SK-N-SH treated with all-trans-retinoic acid at 6 μM for 48 hours (cell line): Measurements from ENCODE around the gene ANO5.

Experiments
- ATAC-seq: fragments of 200-7000 bp; cut with Tn5 transposase; 3 replicates; pipeline ENCODE4 v1.9.1; 2020; ENCODE audit warnings: mild to moderate bottlenecking, moderate library complexity
- ARNTL ChIP-seq: fragments of 450-650 bp; formaldehyde crosslinking; IDR thresholded peaks from 2 replicates; pipeline ENCODE4 v1.5.0; 2020; ENCODE audit warnings: low read depth, mild to moderate bottlenecking, moderate library complexity, borderline replicate concordance
- BACH2 ChIP-seq: fragments of 250-450 bp; sonication (Bioruptor Pico); IDR thresholded peaks from 2 replicates; pipeline ENCODE4 v1.9.0; 2021; ENCODE audit warnings: mild to moderate bottlenecking, borderline replicate concordance
- CREB5 ChIP-seq: fragments of 250-450 bp; sonication (Bioruptor Pico); IDR thresholded peaks from 2 replicates; pipeline ENCODE4 v1.5.1; 2020; ENCODE audit warnings: low read depth, mild to moderate bottlenecking, moderate library complexity
- CSDC2 ChIP-seq: fragments of 250-450 bp; sonication (Bioruptor Pico); IDR thresholded peaks from 2 replicates; pipeline ENCODE4 v1.5.0; 2020; ENCODE audit warnings: mild to moderate bottlenecking, moderate library complexity
- ESRRG ChIP-seq: fragments of 250-450 bp; sonication (Bioruptor Pico); IDR thresholded peaks from 2 replicates; pipeline ENCODE4 v1.6.1; 2021; ENCODE audit warnings: mild to moderate bottlenecking
- GLIS3 ChIP-seq: fragments of 250-450 bp; sonication (Bioruptor Pico); IDR thresholded peaks from 2 replicates; pipeline ENCODE4 v1.5.0; 2020; ENCODE audit warnings: mild to moderate bottlenecking, moderate library complexity
- ISL1 ChIP-seq: fragments of 250-450 bp; sonication (Bioruptor Pico); IDR thresholded peaks from 2 replicates; pipeline ENCODE4 v2.1.2; 2022; ENCODE audit warnings: mild to moderate bottlenecking, moderate library complexity
- OSR1 ChIP-seq: fragments of 250-450 bp; sonication (Bioruptor Pico); IDR thresholded peaks from 2 replicates; pipeline ENCODE4 v1.8.0; 2022; ENCODE audit warnings: moderate library complexity, mild to moderate bottlenecking, inconsistent platforms
- POU6F1 ChIP-seq: fragments of 250-450 bp; sonication (Bioruptor Pico); IDR thresholded peaks from 2 replicates; pipeline ENCODE4 v1.8.0; 2021; ENCODE audit warnings: low read depth, mild to moderate bottlenecking, moderate library complexity, borderline replicate concordance
- PPARA ChIP-seq: fragments of 250-450 bp; sonication (Bioruptor Pico); IDR thresholded peaks from 2 replicates; pipeline ENCODE4 v1.5.0; 2020; ENCODE audit warnings: mild to moderate bottlenecking, borderline replicate concordance
- RARB ChIP-seq: fragments of 250-450 bp; sonication (Bioruptor Pico); IDR thresholded peaks from 2 replicates; pipeline ENCODE4 v1.8.0; 2021; ENCODE audit warnings: mild to moderate bottlenecking, moderate library complexity
- SNAI2 ChIP-seq: fragments of 250-450 bp; sonication (Bioruptor Pico); IDR thresholded peaks from 2 replicates; pipeline ENCODE4 v1.5.0; 2020; ENCODE audit warnings: mild to moderate bottlenecking, moderate library complexity
- TCF4 ChIP-seq: fragments of 250-450 bp; sonication (Bioruptor Pico); IDR thresholded peaks from 2 replicates; pipeline ENCODE4 v1.8.0; 2021; ENCODE audit warnings: mild to moderate bottlenecking, moderate library complexity, borderline replicate concordance
- TSHZ2 ChIP-seq: fragments of 250-450 bp; sonication (Bioruptor Pico); IDR thresholded peaks from 2 replicates; pipeline ENCODE4 v1.5.0; 2020; ENCODE audit warnings: mild to moderate bottlenecking, moderate library complexity
- ZC3H10 ChIP-seq: fragments of 250-450 bp; sonication (Bioruptor Pico); IDR thresholded peaks from 2 replicates; pipeline ENCODE4 v1.5.1; 2021; ENCODE audit warnings: mild to moderate bottlenecking, moderate library complexity
- ZFP3 ChIP-seq: fragments of 250-450 bp; sonication (Bioruptor Pico); IDR thresholded peaks from 2 replicates; pipeline ENCODE4 v1.5.0; 2020; ENCODE audit warnings: mild to moderate bottlenecking, moderate library complexity
- ZFP30 ChIP-seq: fragments of 450-650 bp; formaldehyde crosslinking; IDR thresholded peaks from 2 replicates; pipeline ENCODE4 v1.5.0; 2022; ENCODE audit warnings: mild to moderate bottlenecking, moderate library complexity
- ZNF565 ChIP-seq: fragments of 450-650 bp; formaldehyde crosslinking; conservative IDR thresholded peaks from 2 replicates; pipeline ENCODE4 v1.5.0; 2020; ENCODE audit warnings: low read depth, mild to moderate bottlenecking, moderate library complexity
- ZNF70 ChIP-seq: fragments of 450-650 bp; formaldehyde crosslinking; IDR thresholded peaks from 2 replicates; pipeline ENCODE4 v1.5.0; 2020; ENCODE audit warnings: mild to moderate bottlenecking, moderate library complexity
- ZNF8 ChIP-seq: fragments of 450-650 bp; formaldehyde crosslinking; IDR thresholded peaks from 2 replicates; pipeline ENCODE4 v1.5.0; 2020; ENCODE audit warnings: mild to moderate bottlenecking, moderate library complexity
- TF ChIP-seq, protein P1 (sequence below): fragments of 250-450 bp; sonication (Bioruptor Pico); IDR thresholded peaks from 2 replicates; pipeline ENCODE4 v1.8.0; 2020; ENCODE audit warnings: mild to moderate bottlenecking, moderate library complexity, borderline replicate concordance

ANO5 gene

DNA sequence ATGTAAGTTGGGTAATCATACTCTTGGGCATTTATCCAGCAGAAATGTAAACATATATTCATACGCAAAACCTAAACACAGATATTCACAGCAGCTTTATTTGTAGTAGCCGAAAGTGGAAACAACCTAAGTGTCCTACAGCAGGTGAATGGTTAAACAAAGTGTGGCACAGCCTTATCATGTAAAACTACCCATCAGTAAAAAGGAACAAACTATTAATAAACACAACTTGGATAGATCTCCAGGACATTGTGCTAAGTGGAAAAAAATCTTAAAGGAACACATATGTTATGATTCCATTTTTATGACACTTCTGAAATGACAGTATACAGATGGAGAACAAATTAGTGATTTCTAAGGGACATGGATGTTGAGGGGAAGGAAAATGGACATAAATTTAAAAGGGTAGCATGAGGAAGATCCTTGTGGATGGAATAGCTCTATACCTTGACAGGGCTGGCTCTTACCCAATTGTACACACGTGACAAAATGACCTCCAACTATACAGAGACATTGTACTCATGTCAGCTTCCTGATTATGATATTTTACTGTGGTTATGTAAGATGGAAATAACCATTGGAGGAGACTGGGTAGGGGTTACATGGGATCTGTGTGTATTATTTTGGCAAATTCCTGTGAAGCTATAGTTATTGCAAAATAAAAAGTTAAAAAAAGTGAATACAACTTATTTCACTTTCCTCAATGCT, 15.4 kb downstream of the ANO5 start (continued):
- TF ChIP-seq CREB5 (CRISPR knock-in tag) = no peak
- TF ChIP-seq ZC3H10 (CRISPR knock-in tag) = no peak
- no peak for TF ChIP-seq ISL1 (CRISPR knock-in tag)

DNA sequence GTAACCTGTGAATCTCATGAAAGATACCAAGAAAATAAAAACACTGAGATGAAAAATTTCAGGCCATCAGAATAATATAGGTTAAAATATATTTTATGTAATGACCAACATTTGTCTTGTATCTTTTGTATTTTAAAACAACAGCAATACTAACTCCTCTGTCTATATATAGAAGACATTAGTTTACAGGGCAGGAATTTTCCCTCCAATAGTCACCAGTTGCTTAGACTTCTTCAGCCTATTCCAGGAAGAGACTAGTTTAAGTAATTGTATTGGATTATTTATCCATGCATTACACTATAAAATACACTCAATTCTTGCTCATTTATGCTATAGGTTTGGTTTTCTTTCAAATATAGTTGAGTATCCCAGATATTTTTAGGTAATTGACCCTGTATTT, 24.1 kb downstream of the ANO5 start:
- TF ChIP-seq ZFP30 (CRISPR knock-in tag) = no peak
- TF ChIP-seq ZNF70 = no peak
- no peak for TF ChIP-seq ZFP3
- no peak for TF ChIP-seq ISL1 (CRISPR knock-in tag)
- TF ChIP-seq, all 23 proteins: peak for 0
- no peak for ATAC-seq

GRCh38 chr11:22221143-22221542, 28.3 kb downstream of the ANO5 start:
- ATAC-seq = no peak
- no peak for TF ChIP-seq ZC3H10 (CRISPR knock-in tag)
- TF ChIP-seq BACH2 (CRISPR knock-in tag) = no peak
- no peak for TF ChIP-seq ZNF8 (CRISPR knock-in tag)
- no peak for TF ChIP-seq POU6F1 (CRISPR knock-in tag)
- TF ChIP-seq OSR1 (CRISPR knock-in tag) = no peak
- TF ChIP-seq, protein P1, sequence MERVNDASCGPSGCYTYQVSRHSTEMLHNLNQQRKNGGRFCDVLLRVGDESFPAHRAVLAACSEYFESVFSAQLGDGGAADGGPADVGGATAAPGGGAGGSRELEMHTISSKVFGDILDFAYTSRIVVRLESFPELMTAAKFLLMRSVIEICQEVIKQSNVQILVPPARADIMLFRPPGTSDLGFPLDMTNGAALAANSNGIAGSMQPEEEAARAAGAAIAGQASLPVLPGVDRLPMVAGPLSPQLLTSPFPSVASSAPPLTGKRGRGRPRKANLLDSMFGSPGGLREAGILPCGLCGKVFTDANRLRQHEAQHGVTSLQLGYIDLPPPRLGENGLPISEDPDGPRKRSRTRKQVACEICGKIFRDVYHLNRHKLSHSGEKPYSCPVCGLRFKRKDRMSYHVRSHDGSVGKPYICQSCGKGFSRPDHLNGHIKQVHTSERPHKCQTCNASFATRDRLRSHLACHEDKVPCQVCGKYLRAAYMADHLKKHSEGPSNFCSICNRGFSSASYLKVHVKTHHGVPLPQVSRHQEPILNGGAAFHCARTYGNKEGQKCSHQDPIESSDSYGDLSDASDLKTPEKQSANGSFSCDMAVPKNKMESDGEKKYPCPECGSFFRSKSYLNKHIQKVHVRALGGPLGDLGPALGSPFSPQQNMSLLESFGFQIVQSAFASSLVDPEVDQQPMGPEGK (CRISPR knock-in tag) = no peak
- TF ChIP-seq CSDC2 (CRISPR knock-in tag) = no peak
- TF ChIP-seq GLIS3 (CRISPR knock-in tag) = no peak
- TF ChIP-seq PPARA (CRISPR knock-in tag) = no peak
- TF ChIP-seq SNAI2 (CRISPR knock-in tag) = no peak
- TF ChIP-seq ZNF565 (CRISPR knock-in tag) = no peak
- TF ChIP-seq, all 23 proteins: peak for 0

DNA sequence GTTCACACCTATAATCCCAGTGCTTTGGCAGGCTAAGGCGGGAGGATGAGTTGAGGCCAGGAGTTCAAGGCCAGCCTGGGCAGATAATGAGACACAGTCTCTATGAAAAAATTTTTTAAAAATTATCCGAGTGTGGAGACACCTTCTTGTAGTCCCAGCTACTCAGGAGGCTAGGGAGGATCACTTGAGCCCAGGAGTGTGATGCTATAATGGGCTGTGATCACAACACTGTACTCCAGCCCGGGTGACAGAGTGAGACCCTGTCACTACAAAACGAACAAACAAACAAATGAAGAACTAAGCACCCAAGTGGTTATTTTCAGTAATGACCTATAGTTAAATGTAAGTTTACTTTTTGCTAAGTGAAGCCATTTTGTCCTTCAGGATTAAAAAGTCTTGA, 32.3 kb downstream of the ANO5 start:
- ATAC-seq = no peak
- TF ChIP-seq PPARA (CRISPR knock-in tag) (no peak), ZNF565 (CRISPR knock-in tag) (no peak), TCF4 (CRISPR knock-in tag) (no peak), GLIS3 (CRISPR knock-in tag) (no peak), ISL1 (CRISPR knock-in tag) (no peak), BACH2 (CRISPR knock-in tag) (no peak), ESRRG (CRISPR knock-in tag) (no peak), OSR1 (CRISPR knock-in tag) (no peak), RARB (CRISPR knock-in tag) (no peak), POU6F1 (CRISPR knock-in tag) (no peak), ZC3H10 (CRISPR knock-in tag) (no peak), CSDC2 (CRISPR knock-in tag) (no peak), ZFP3 (no peak), ARNTL (CRISPR knock-in tag) (no peak), TSHZ2 (no peak), SNAI2 (CRISPR knock-in tag) (no peak), ZNF8 (CRISPR knock-in tag) (no peak), ZFP30 (CRISPR knock-in tag) (no peak), ZNF70 (no peak)
- TF ChIP-seq, protein P1 (CRISPR knock-in tag) = no peak
